ENCODE results near the gene KRT14.
"Not testable (repeated sequence)": the region's sequence is repeated elsewhere in the genome, so short reads cannot be mapped to it uniquely, and the experiment has no call there.

Gene KRT14

DNA sequence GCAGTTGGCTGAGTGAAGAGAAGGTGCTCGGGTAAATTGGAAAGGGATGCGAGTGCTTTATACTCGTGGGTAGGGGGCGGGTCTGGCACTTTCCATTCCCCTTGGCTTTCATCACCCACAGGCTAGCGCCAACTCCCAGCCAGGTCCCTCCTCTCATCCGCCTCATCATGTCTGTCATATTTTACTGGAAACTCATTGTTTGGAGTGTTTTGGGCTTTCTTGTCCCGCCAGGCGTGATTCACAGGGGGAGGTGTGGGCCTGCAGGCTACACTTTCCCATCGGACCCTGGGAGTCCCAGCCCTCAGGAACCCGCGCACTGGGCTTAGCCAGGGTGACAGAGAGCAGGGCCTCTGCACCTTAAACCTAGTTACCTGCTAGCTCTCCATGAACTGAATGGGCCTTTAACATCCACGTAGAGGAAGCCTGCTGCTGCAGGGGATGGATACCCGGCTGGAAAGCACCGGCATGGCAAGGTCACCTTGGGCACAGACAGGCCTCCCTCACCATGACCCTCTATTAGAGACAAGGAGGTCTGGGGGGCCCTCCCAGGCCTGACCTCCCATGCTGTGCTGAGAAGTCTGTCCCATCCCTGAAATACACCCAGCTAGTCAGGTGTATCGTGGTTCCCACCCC, at the start of gene KRT14:
KRT14 (minus strand) TSS at position 33 of the 633 bp plus-strand sequence. CDS start 61 bp downstream, outside the sequence.
- intact Hi-C loops (cut with DNase I) = no loop called here
- DNase-seq = no peak

DNA sequence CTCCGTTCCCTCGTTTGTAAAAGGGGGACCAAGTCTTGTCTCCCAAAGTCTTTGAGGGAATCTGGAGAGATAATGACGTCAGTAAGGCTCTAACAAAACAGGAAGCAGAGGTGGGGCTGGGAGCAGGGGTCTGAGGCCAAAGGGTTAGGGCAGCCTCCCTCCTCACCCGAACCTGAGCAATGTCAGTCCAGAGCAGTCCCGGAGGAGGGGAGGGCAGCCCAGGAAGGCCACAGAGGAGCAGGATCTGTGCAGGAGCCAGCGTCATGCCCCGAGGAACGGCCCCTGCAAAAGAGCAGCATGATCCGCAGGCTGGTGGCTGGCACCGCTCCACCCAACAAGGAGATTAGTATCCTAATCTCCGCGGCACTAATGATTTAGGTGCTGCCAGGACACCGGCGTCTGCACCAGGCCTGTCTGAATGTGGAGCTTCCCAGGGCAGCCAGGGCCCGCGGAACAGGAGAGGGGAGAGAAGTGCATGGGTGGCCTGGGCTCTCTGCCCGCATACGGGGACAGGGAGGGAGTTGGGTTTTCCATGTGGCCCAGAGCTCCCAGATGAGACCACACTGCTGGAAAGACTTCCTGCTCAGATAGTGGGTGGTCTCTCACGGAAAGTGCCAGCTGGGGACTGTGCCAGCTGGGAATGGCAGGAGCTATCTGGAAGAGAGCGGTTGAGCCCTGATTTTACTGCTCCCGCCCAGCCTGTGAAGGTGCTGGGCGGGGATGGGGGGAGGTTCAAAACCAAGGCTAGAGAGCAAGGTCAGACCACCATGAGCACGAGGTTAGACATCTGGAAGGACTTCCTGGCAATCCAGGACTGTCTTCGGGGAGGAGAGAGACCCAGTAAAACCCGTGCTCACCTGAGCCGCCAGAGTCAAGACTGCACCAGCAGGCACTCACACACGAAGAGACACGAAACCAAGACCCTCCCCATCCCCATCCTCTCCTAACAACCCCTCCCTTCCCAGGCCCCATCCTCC, 48.7 kb upstream of the KRT14 start:
- intact Hi-C loops (cut with DNase I) = no loop called here
- DNase-seq = no peak

DNA sequence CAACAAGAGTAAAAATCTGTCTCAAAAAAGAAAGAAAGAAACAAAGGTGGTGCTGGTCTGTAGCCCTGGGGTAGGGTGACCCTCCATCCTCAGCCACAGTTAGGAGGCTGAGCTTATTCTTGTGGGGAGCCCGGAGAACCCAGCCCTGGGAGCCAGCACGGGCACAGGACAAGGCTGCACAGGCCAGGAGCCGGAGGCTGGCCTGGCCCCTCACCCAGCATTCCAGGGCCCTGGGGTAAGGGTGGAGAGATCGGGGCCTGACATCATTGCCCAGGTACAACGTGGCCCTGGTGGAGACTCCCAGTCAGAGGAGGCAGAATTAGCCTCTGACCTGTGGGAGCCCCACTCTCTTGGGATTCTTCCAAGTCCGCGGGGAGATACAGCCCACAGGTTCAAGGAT, 47.9 kb upstream of the KRT14 start:
- DNase-seq = no peak
- intact Hi-C loops (cut with DNase I) = no loop called here

DNA sequence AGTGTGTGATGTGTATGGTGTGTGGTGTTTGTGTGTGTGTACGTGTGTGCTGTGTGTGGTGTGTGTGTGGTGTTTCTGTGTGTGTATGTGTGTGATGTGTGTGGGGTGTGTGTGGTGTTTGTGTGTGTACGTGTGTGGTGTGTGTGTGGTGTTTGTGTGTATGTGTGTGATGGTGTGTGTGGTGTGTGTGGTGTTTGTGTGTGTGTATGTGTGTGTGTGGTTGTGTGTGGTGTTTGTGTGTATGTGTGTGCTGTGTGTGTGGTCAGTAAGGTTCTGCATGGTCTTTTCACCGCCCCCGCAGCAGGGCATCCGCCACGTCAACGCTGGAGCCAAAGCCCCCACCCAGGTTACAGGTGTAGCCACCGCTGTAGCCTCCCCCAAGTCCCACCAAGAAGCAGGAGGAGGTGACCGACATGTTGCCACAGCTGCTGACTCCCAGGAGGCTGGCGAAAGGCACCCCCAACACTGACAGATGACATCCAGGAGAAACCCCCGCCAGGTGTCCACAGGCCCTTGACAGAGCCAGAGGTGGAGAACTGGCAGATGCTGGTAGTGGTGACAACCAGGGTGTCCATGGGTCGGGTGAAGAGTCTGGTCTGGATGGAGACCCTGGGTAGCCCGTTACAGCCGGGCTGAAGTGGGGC, 47.0 kb upstream of the KRT14 start:
- no peak for DNase-seq
- intact Hi-C loops (cut with DNase I) = no loop called here

DNA sequence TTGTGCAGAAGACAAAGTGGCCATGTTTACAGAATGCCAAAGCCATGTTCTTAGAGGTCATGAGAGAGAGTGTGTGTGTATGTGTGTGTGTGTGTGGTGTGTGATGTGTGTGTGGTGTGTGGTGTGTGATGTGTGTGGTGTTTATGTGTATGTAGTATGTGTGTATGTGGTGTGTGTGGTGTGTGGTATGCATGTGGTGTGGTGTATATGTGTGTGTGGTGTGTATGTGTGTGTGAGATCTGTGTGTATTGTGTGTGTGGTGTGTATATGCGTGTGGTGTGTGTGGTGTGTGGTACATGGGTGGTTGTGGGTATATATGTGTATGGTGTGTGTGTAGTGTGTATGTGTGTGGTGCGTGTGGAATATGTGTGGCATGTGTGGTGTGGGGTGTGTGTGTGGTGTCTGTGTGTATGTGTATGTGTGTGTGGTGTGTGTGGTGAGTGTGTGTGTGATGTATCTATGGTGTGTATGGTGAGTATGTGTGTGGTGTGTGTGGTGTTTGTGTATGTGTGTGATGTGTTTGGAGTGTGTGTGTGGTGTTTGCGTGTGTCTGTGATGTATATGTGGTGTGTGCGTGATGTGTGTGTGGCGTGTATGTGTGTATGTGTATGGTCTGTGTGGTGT, 45.9 kb upstream of the KRT14 start:
- no peak for DNase-seq
- intact Hi-C loops (cut with DNase I) = no loop called here

DNA sequence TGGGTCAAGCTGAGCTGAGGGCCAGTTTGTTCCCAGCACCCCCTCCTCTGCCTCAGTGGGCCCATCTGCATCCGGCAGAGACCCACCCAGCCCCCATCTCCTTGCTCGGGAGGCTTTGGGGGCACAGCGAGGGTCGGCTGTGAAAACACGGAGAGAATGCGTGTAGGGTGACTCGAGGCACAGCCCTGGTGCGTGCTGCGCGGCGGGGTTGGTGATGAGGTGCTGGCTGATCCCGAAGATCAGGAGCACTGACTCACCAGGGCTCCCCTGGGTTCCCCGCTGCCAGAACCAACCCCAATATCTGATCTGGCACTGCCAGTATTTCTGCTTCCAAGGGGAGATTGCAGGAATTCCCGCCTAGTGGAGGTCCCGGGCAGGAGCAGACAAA, 45.2 kb upstream of the KRT14 start:
- no peak for DNase-seq
- intact Hi-C loops (cut with DNase I) = no loop called here

DNA sequence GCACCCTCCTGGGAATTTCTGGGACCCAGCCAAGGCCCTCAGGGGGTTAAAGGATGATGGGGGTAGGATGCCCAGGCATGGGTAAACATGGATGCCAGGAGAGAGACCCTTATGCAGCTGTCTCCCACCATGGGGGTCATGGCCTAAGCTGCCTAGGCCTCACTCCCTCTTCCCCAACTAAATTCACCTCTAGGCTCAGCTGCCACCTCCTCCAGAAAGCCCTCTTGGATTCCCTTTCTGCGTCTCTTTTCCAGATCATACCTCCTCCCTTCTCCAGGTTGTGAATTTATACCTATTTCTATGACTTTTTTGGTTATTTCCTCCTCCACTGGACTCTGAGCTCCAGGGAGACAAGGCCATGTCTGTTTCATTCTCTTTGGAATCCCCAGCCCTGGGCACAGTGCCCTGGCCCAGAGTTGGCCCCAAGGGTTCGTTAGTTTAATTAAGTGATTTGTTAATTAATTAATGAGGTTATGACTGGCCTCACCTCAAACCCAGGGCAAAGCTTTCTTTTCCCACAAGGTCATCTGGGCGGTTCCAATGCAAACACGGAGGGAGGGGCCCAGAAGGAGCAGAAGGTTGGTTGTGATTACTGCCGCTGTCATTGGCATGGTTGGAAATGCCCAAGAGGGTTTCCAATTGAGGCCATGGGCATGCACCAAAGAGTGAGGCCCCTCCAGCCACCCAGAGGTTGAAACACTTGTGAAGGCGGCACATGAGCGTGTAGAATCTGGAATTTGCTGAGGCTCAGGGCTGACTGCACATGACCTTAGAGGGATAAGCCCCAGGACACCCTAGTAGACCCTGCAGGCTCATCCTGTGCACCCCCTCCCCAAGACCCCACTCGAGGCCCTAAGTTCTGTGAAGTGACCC, 44.6 kb upstream of the KRT14 start:
- DNase-seq = no peak
- intact Hi-C loops (cut with DNase I) = no loop called here

DNA sequence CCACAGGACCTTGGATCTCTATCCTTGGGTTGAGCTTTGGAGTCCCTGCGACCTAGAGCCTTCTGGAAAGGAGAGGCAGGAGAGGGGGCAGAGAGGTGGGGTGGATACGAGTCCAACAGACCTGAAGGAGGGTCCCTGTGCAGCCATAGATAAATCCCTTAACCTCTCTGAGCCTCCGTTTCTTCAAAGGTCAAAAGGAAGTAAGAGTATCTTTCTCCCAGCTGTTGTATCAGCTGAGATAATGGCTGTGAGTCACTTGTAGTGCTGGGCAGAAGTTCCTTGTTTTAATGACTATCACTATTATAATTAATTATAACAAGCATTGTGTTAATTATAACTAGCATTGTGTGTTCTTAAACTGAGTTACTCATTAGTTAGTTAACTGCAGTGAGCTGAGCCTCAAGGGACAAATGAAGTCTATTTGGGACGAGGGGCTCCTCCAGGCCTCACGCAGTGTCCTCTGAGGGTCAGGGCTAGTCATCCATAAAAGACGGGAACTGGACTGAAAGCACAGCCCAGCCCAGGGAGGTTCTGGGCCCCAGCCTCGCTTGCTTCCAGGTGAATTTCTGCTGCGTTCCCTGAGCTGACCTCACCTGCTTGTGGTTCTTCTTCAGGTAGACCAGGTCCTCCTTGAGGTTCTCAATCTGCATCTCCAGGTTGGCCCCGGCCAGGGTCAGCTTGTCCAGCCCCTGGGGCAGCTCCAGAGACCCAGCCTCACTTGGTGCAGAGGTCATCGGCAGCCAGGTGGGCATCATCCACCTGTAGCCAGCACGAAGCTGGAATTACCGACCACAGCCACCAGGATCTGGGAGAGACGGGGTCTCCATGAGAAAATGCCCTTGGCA, 43.4 kb upstream of the KRT14 start:
- no peak for DNase-seq
- intact Hi-C loops (cut with DNase I) = no loop called here

DNA sequence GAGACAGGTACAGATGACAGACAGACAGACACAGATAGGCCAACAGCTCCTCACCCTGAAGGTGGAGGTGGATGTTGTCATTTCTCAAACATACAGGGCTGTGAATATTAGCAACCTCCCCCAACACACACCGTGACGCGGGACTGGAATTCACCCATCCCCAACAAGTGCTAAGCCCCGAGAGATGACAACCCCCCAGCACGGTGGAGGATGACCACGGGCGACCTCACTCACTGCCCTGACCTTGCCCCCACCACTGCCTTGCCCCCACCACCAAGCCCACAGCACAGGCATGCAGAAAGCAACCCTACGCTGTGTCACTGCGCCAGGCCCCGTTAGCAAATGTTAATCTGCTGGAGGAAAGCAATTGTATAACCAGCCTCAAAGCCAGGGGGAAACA, 42.6 kb upstream of the KRT14 start:
- no peak for DNase-seq
- intact Hi-C loops (cut with DNase I) = no loop called here

DNA sequence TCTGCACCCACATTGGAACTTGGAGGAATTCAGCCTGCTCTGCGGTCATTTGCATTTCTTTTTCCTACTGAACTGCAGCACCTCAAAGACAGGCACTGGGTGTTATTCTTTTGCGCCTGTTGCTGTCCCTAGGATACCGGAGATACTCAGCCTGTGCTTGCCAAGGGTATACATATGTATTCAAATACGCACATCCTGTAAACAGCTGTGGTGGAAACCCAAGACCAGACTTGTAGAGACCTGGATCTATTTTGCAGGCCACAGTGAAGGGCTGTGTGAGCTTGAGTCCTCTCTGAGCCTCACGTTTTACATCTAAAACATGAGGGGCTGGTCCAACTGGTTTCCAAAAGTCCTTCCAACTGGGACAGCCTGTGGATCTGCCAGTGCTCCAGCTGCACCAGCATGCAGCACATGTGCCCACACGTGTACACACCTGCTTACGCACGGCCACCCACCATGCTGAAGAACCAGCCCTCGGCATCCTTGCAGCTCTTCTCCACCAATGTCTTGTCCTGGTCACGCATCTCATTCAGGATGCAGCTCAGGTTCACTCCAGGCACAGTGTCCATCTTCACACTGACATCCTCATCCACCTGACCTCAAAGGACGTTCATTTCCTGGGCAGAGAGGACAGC, 42.0 kb upstream of the KRT14 start:
- intact Hi-C loops (cut with DNase I) = not testable (repeated sequence)

DNA sequence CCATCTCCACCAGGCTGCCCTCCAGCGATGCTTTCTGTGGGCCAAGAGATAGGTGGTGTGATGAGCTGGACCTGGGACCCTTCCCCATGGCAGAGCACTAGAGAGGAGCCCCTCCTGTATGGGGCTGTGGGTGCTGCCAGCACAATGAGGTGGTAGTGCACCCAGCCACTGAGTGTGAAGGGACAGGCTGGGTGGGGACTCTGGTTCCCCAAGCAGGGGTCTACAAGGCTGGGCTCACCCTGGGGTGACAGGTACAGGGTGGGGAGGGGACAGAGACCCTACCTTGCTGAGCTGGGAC, 41.3 kb upstream of the KRT14 start:
- intact Hi-C loops (cut with DNase I); DNase-seq: not testable (repeated sequence)

More for the DNA sequence above, 42.0 kb upstream of the KRT14 start:
- not testable (repeated sequence) for DNase-seq

DNA sequence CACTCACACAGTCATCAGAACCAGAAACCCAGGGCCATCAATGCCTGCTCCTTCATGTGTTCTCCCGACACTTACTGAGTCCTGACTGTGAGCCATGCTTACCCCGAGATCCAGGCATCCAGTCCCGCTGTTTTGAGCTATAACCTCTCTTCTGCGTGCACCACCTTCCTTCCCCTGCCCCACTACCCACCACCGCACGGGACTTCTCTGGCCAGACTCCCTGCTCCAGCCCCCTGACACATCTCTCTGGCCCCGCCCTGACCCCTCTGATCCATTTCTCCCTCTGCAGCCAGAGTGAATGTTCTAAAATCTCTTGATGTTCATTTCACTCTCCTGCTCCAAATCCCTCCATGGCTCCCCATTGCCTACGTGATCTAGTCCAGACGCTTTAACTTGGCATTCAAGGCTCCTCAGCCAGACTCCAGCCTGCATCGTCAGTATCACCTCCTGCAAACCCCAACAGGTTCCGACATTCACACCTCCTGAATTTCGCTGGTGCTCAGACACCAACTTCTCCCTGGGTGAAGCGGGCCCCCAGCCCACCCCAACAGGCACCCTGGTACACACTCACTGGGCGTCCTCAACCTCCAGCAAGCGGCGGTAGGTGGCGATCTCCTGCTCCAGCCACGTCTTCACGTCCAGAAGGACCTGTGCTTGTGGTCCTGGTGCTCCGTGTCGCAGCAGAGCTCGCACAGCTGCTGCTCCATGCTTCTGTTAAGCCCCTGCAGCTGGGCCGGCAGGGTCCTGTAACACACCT, 40.8 kb upstream of the KRT14 start:
- DNase-seq = no peak
- intact Hi-C loops (cut with DNase I) = no loop called here

DNA sequence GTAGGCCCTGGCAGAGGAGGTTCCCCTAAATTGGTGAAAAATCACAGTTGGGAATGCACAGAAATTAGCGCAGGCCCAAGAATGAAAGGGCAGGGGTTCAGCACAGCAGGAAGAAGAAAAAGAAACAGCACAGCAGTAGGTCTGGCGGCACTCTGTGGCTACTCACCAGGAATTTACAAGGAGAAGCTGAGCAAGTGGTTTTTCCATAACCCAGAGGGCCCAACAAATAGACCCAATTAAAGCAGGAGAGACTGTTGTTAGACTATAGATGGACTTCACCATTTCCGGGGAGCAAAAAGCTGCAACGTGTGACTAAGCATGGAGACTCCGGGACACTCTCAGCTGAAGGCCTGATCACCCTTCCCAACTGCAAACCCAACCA, 40.2 kb upstream of the KRT14 start:
- DNase-seq; intact Hi-C loops (cut with DNase I): not testable (repeated sequence)

DNA sequence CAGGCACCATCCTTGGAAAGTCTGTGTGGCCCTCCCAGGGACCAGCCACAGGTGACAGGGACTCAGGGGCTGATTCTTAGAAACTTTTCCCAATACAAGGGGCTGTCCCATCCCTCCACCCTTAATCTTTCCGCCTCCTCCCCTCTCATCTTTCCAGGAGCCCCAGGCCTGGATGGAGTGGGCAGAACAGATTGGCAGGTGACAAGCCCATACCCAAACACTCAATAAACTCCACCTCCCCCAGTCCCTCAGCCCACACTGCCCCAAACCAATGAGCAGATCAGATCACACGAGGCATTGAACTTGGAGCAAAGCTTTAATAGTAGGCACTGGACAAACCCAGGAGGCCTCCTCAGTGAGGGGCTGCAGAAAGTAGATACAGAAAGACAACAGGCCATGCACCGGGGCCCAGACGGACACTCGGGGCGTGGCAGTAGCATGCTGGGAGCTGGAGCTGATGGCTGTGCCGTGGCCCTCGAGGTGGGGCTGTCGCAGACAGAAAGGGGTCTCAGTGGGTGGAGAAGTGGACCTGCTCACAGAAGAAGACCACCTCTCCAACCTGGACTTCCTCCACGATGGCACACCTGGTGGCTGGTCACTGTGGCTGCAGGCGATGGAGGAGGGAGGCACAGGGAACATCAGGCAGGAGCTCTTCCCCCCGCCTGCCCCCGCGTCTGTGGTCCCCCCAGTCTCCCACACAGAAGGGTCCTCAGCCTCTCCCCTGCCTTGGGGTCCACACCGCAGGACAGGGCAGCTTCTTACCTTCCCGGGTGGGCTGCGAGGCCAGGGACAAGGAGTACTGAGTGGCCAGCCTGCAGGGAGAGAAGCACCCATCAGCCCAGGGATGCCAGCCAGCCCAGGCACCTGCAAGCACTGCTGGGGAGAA, 39.6 kb upstream of the KRT14 start:
- DNase-seq; intact Hi-C loops (cut with DNase I): not testable (repeated sequence)

DNA sequence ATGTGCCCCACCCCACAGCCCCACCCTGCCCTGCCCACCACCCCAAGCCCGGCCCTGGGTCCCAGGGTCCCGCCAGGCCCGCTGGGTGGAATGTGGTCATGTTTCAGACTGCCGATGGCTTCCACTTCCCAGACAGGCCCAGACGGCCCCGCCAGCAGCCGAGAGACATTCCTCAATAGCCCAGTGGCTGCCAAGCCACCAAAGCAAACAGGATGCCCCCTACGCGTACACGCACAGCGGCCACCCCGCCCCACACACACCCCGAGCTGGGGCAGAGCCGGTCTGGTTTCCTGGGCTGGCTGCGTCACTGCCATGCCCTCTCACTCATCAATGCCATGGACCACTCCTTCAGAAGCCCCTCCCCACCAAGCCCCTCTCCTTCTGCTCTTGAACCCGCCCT, 38.9 kb upstream of the KRT14 start:
- no peak for DNase-seq
- intact Hi-C loops (cut with DNase I) = no loop called here
